CD4-positive, alpha-beta T cell treated with Interleukin-2 at 100 ng/mL for 4 hours (primary cell): ENCODE results near the gene HERC4.
"Not testable (repeated sequence)": the region's sequence is repeated elsewhere in the genome, so short reads cannot be mapped to it uniquely, and the experiment has no call there.

Experiments
- DNase-seq: peaks from one replicate; pipeline ENCODE4 v3.0.0-alpha.2; 2020; ENCODE audit warnings: low spot score

The HERC4 gene

GRCh38 chr10:67943917-67944316 is 131.2 kb downstream of the HERC4 start:
- no peak for DNase-seq

DNA sequence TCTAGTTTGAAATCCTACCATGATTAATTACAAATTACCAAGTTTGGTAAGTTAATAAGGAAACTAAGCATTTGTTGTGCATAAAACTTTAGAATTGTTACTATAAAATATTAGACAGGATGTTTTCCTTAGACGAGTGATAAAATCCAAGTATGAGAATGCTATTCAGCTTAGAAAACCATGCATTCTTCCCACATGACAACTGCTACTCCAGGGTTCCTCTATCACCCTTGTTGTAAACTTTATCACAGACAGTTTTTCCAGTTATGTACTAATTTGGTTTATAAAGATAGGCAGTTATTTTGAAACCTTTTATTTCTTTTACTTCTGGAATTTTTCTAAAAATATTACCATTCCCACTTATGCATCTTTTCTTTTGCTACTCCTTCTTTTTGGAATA is 138.7 kb downstream of the HERC4 start:
- DNase-seq: no peak

GRCh38 chr10:67935223-67935622 is 139.9 kb downstream of the HERC4 start:
- no peak for DNase-seq

DNA sequence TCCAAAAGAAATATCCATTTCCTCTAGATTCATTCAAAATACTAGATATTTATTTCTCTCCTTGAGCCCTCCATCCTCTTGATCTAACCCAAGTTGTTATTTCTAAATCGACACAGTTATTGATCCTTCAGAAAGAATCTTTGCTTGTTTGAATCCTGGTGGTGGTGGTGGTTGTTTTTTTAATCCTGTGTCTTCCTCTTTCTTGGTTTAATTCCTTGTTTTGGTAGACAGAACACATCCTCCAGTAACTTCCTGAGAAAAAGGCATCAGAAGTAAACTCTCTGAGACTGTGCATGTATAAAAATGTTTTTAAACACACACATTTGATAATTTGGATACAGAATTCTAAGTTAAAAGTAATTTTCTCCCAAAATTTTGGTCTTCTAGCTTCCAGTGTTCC is 140.7 kb downstream of the HERC4 start:
- DNase-seq: no peak

- DNase-seq: no peak
Observed at GRCh38 chr10:67933199-67933598, 141.9 kb downstream of the HERC4 start.

DNA sequence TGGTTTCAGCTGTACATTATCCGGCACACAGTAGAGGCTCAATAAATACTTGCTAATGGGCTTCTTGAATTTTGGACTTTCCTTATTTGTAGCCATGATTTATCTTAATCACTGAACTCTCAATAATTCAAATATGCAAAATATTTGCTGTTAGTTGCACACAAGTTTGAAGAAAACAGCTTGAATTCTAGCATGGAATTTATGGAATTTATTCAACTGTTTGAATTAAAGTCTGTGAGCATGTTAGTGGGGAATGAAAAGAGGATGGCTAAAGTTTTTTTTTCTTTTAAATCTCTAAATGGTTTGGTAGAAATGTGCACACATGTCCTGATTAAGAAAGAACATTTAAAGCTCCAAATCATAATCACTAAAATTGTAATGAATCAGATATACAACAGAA is 148.1 kb downstream of the HERC4 start:
- DNase-seq: no peak

GRCh38 chr10:67925449-67926005 is 149.6 kb downstream of the HERC4 start:
- DNase-seq: no peak

DNA sequence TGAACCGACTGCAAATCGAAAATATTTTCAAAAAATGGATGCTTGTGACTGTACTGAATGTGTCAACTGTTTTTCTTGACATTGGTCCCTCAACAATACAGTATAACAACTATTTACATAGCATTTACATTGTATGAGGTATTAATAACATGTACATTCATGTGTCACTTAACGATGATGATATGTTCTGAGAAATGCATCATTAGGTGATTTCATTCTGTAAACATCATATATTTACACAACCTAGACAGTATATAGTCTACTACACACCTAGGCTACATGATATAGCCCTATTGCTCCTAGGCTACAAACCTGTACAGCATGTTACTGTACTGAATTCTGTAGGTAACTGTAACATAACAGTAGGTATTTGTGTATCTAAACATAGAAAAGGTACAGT is 150.9 kb downstream of the HERC4 start:
- no peak for DNase-seq

- no peak for DNase-seq
Observed at GRCh38 chr10:67923551-67923950, 151.5 kb downstream of the HERC4 start.

- no peak for DNase-seq
Observed at GRCh38 chr10:67921065-67921464, 154.0 kb downstream of the HERC4 start.

DNA sequence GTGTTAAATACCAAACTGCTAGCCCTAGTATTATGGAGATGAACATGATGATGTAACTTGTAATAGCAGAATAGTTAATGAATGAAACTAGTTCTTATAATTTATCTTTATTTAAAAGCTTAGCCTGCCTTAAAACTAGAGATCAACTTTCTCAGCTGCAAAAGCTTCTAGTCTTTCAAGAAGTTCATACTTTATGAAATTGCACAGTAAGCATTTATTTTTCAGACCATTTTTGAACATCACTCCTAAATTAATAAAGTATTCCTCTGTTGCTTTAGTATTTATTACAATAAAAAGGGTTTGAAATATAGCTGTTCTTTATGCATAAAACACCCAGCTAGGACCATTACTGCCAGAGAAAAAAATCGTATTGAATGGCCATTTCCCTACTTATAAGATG is 157.4 kb downstream of the HERC4 start:
- DNase-seq: no peak

GRCh38 chr10:67917169-67917568 is 157.9 kb downstream of the HERC4 start:
- DNase-seq: no peak

- DNase-seq: no peak
Observed at GRCh38 chr10:67914777-67915340, 160.2 kb downstream of the HERC4 start.

DNA sequence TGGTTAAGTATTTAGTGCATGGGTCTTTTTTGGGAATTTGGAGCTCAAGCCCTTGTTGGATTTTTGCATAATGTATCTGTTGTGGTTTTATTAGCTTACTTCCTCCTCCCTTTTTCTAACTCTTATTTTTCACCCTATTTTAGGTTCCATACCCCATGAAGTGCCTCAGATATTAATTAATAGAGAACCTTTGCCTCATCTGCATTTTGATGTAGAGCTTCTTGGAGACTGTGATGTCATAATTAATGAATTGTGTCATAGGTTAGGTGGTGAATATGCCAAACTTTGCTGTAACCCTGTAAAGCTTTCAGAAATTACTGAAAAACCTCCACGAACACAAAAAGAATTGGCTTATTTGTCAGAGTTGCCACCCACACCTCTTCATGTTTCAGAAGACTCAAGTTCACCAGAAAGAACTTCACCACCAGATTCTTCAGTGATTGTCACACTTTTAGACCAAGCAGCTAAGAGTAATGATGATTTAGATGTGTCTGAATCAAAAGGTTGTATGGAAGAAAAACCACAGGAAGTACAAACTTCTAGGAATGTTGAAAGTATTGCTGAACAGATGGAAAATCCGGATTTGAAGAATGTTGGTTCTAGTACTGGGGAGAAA is 162.6 kb downstream of the HERC4 start:
- no peak for DNase-seq

DNA sequence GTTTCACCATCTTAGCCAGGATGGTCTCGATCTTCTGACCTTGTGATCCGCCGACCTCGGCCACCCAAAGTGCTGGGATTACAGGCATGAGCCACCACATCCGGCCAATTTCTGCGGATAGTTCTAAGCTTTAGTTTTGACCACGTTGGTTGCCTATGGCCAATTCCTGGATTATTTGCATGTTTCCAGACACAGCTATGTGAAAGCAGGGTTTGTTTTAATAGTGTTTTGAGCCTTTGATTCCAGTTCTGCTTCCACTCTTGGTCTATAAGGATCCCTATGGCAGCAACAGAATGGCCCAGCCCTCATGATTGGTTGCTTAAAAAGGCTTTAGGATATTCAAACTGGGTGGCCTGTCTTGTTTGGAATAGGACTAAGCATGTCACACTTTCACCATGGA is 171.5 kb downstream of the HERC4 start:
- no peak for DNase-seq

- no peak for DNase-seq
Observed at GRCh38 chr10:67893637-67894036, 181.4 kb downstream of the HERC4 start.

DNA sequence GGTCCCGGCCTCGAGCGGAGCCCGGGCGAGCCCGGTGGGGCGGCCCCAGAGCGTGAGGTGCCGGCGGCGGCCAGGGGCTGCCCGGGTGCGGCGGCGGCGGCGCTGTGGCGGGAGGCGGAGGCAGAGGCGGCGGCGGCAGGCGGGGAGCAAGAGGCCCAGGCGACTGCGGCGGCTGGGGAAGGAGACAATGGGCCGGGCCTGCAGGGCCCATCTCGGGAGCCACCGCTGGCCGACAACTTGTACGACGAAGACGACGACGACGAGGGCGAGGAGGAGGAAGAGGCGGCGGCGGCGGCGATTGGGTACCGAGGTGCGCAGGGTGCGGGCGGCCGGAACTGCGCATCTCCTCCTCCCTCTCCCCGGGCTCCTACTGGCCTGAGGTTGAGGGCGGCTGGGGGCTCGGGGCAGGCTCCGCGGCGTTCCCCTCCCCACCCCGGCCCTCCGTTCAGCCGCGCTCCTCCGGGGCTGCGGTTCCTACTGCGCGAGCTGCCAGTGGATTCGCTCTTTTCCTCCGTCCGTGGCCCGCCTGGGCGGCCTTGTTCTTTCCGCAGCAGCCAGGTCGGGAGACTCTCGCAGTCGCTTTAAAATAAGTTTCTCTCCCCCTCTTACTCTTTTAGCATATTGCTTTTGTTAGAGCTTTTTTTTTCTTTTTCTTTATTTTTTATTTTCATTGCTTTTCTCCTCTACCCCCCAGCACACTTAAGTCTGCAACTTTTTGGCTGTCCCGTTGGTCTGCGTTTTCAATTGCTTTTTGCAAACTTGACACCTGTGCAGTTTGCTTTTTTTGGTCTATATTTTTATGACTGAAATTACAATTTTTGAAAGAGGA is 190.0 kb downstream of the HERC4 start:
- DNase-seq: peak; percentile 79

DNA sequence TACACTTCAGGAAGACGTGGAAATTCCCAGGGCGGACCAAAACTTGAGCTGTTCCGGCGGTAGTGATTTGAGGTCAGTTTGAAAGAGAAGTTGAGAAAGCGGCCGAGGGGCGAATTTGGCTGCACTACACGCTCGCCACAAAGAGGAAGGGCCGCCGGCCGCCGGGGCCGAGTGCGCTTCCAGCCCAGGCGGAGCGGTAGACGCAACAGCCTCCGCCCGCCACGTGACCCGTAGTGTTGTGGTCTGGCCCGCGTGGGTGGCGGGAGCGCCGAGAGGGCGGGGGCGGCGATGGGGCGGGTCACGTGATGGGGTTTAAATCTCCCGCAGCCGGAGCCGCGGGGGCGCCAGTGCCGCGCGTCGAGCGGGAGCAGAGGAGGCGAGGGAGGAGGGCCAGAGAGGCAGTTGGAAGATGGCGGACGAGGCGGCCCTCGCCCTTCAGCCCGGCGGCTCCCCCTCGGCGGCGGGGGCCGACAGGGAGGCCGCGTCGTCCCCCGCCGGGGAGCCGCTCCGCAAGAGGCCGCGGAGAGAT is 190.7 kb downstream of the HERC4 start, which contains the start of gene SIRT1:
TSS of gene SIRT1 (plus strand) at position 344 of the 529 bp plus-strand sequence. CDS start at position 410, 66 bp downstream.
- peak; percentile 95 for DNase-seq

DNA sequence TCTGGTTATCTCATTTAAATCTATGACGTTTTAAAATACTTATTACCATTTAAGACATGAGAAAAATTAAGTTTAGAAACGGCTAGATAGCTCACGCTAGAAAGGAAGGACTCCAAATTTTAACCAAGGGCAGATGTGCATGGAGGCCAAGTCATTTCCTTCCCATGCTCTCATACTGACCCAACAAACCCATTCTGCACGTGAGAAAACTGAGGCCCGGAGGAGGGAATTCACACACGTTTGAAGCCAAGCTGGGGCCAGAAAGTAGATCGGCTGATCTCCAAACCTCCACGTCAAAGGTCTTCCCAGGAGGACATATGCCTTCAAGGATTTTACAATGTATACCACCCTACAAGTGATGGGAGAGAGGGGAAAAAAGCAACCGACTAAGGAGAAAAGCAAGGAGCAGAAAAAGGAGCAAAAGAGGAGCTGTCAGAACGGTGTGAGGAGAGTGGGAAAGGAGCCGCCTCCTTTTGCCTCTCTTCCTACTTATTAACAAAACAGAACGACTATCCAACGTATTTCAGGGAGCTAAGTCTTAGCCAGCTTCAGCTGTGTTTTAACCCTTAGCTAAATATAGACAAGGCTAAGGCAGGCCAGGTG is 191.3 kb downstream of the HERC4 start:
- DNase-seq: no peak

DNA sequence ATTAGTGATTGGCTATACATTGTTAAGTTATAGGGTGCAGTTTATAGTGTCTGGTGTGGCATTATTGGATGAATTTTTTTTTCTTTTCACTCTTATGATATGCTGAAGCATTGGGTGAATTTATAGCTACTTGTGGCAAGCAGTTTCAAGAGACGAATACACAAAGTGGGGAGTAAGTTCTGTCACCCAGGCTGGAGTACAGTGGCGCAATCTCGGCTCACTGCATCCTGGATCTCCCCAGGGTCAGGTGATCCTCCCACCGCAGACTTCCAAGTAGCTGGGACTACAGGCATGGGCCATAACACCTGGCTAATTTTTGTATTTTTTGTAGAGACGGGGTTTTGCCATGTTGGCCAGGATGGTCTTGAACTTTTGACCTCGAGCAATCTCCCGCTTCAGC is 196.9 kb downstream of the HERC4 start:
- DNase-seq: no peak

- not testable (repeated sequence) for DNase-seq
Observed at GRCh38 chr10:67877421-67877820, 197.7 kb downstream of the HERC4 start.
